ENCODE results near the gene OSBPL3.
"Not testable (repeated sequence)": the region's sequence is repeated elsewhere in the genome, so short reads cannot be mapped to it uniquely, and the experiment has no call there.

GRCh38 chr7:24903992-24904391 is 76.0 kb downstream of the OSBPL3 start:
- TF ChIP-seq POLR2AphosphoS5 (IDR thresholded peaks at IDR 0.05; ENCODE audit: borderline replicate concordance, low read depth, low read length); EZH2 (IDR thresholded peaks at IDR 0.05): not testable (repeated sequence)
